ENCODE results near the gene PALM2AKAP2.

The PALM2AKAP2 gene

GRCh38 chr9:109734814-109735213 lies 45.2 kb upstream of the PALM2AKAP2 start:
- Histone ChIP-seq H3K9me2 (replicated peaks; ENCODE audit: low read depth, low read length) (no peaks in the 10 kb centered on the region), H2AFZ (ENCODE audit: low read length) (no peak overlapping the region), H3K4me3 (ENCODE audit: low read length, poor library complexity, severe bottlenecking) (no peak overlapping the region), H3K9ac (ENCODE audit: low read depth, low read length, poor library complexity, severe bottlenecking) (no peak overlapping the region), H3K27me3 (ENCODE audit: insufficient read depth, low read length, poor library complexity, severe bottlenecking) (no peaks in the 10 kb centered on the region), H3F3A (ENCODE audit: low read depth) (no peaks in the 10 kb centered on the region), H3K4me1 (ENCODE audit: insufficient read depth, low read length, poor library complexity, severe bottlenecking) (no peaks in the 10 kb centered on the region), H3K9me3 (ENCODE audit: insufficient read depth, low read depth, low read length) (no peaks in the 10 kb centered on the region), H3K79me2 (ENCODE audit: insufficient read depth, low read length) (no peaks in the 10 kb centered on the region), H3K4me2 (ENCODE audit: low read depth, low read length, poor library complexity, severe bottlenecking) (no peak overlapping the region), H3K36me3 (ENCODE audit: insufficient read depth, low read length) (no peaks in the 10 kb centered on the region), H4K20me1 (ENCODE audit: insufficient read depth, low read length, poor library complexity, severe bottlenecking) (no peaks in the 10 kb centered on the region)
- TF ChIP-seq EZH2phosphoT487 (IDR thresholded peaks at IDR 0.05; ENCODE audit: borderline replicate concordance) (no peak), CTCF (conservative IDR thresholded peaks at IDR 0.05; ENCODE audit: low read length) (no peak)

- H3K9me3 ChIP-seq (ENCODE audit: insufficient read depth, low read depth, low read length): no peaks in the 10 kb centered on the region
- no peaks in the 10 kb centered on the region for H3F3A ChIP-seq (ENCODE audit: low read depth)
- no peak overlapping the region for H3K9ac ChIP-seq (ENCODE audit: low read depth, low read length, poor library complexity, severe bottlenecking)
- TF ChIP-seq EZH2phosphoT487 (IDR thresholded peaks at IDR 0.05; ENCODE audit: borderline replicate concordance): no peak
- no peak for TF ChIP-seq CTCF (conservative IDR thresholded peaks at IDR 0.05; ENCODE audit: low read length)
- no peaks in the 10 kb centered on the region for H3K79me2 ChIP-seq (ENCODE audit: insufficient read depth, low read length)
- H2AFZ ChIP-seq (ENCODE audit: low read length): no peak overlapping the region
- no peak overlapping the region for H3K4me2 ChIP-seq (ENCODE audit: low read depth, low read length, poor library complexity, severe bottlenecking)
- H3K9me2 ChIP-seq (replicated peaks; ENCODE audit: low read depth, low read length): no peaks in the 10 kb centered on the region
- no peaks in the 10 kb centered on the region for H3K27me3 ChIP-seq (ENCODE audit: insufficient read depth, low read length, poor library complexity, severe bottlenecking)
- H3K4me1 ChIP-seq (ENCODE audit: insufficient read depth, low read length, poor library complexity, severe bottlenecking): no peaks in the 10 kb centered on the region
- no peaks in the 10 kb centered on the region for H3K36me3 ChIP-seq (ENCODE audit: insufficient read depth, low read length)
- no peak overlapping the region for H3K4me3 ChIP-seq (ENCODE audit: low read length, poor library complexity, severe bottlenecking)
- no peaks in the 10 kb centered on the region for H4K20me1 ChIP-seq (ENCODE audit: insufficient read depth, low read length, poor library complexity, severe bottlenecking)
Observed at GRCh38 chr9:109735801-109736200, 44.2 kb upstream of the PALM2AKAP2 start.

GRCh38 chr9:109737295-109737694 lies 42.7 kb upstream of the PALM2AKAP2 start:
- Histone ChIP-seq H3K4me1 (ENCODE audit: insufficient read depth, low read length, poor library complexity, severe bottlenecking) (no peaks in the 10 kb centered on the region), H3K9ac (ENCODE audit: low read depth, low read length, poor library complexity, severe bottlenecking) (no peak overlapping the region), H3K9me3 (ENCODE audit: insufficient read depth, low read depth, low read length) (no peaks in the 10 kb centered on the region), H3K79me2 (ENCODE audit: insufficient read depth, low read length) (no peaks in the 10 kb centered on the region), H4K20me1 (ENCODE audit: insufficient read depth, low read length, poor library complexity, severe bottlenecking) (no peaks in the 10 kb centered on the region), H2AFZ (ENCODE audit: low read length) (no peak overlapping the region), H3K9me2 (replicated peaks; ENCODE audit: low read depth, low read length) (no peaks in the 10 kb centered on the region), H3K27me3 (ENCODE audit: insufficient read depth, low read length, poor library complexity, severe bottlenecking) (no peaks in the 10 kb centered on the region), H3F3A (ENCODE audit: low read depth) (no peaks in the 10 kb centered on the region), H3K4me3 (ENCODE audit: low read length, poor library complexity, severe bottlenecking) (no peak overlapping the region), H3K36me3 (ENCODE audit: insufficient read depth, low read length) (no peaks in the 10 kb centered on the region), H3K4me2 (ENCODE audit: low read depth, low read length, poor library complexity, severe bottlenecking) (no peak overlapping the region)
- TF ChIP-seq EZH2phosphoT487 (IDR thresholded peaks at IDR 0.05; ENCODE audit: borderline replicate concordance): no peak
- no peak for TF ChIP-seq CTCF (conservative IDR thresholded peaks at IDR 0.05; ENCODE audit: low read length)
